GM21717 (cell line): ENCODE data around the gene MYO5C.

Experiments used
- ATAC-seq: cut with Tn5 transposase; IDR thresholded peaks from one replicate; pipeline ENCODE4 v1.9.1; 2021; ENCODE audit warnings: mild to moderate bottlenecking, moderate library complexity; ENCODE audit not compliant: unreplicated experiment

MYO5C gene

GRCh38 chr15:52295421-52296001 lies at the start of gene MYO5C:
Gene MYO5C, minus strand, starts transcription at chr15:52295804. Its CDS starts 168 bp downstream, at chr15:52295636.
- no peak for ATAC-seq

GRCh38 chr15:52344592-52344991 lies 49.0 kb upstream of the MYO5C start:
- ATAC-seq = no peak

- no peak for ATAC-seq
Observed at GRCh38 chr15:52343831-52344230, 48.2 kb upstream of the MYO5C start.

GRCh38 chr15:52340093-52340492 lies 44.5 kb upstream of the MYO5C start:
- no peak for ATAC-seq

GRCh38 chr15:52338891-52339290 lies 43.3 kb upstream of the MYO5C start:
- ATAC-seq = no peak

- ATAC-seq = no peak
Observed at GRCh38 chr15:52338058-52338457, 42.5 kb upstream of the MYO5C start.

GRCh38 chr15:52337198-52337853 lies 41.7 kb upstream of the MYO5C start:
- ATAC-seq = no peak

- ATAC-seq = no peak
Observed at GRCh38 chr15:52336529-52336928, 40.9 kb upstream of the MYO5C start.

- ATAC-seq = no peak
Observed at GRCh38 chr15:52334491-52335160, 39.0 kb upstream of the MYO5C start.

GRCh38 chr15:52331490-52332240 lies 36.1 kb upstream of the MYO5C start:
- ATAC-seq = peak; percentile 78

- no peak for ATAC-seq
Observed at GRCh38 chr15:52329987-52330386, 34.4 kb upstream of the MYO5C start.

- no peak for ATAC-seq
Observed at GRCh38 chr15:52329150-52329549, 33.5 kb upstream of the MYO5C start.

GRCh38 chr15:52328680-52329079 lies 33.1 kb upstream of the MYO5C start:
- ATAC-seq = no peak

- ATAC-seq = no peak
Observed at GRCh38 chr15:52326756-52327155, 31.2 kb upstream of the MYO5C start.

GRCh38 chr15:52324109-52324508 lies 28.5 kb upstream of the MYO5C start:
- no peak for ATAC-seq

GRCh38 chr15:52318729-52319500 lies 23.3 kb upstream of the MYO5C start:
- no peak for ATAC-seq

- ATAC-seq = no peak
Observed at GRCh38 chr15:52317688-52318087, 22.1 kb upstream of the MYO5C start.

- no peak for ATAC-seq
Observed at GRCh38 chr15:52317022-52317421, 21.4 kb upstream of the MYO5C start.

GRCh38 chr15:52309154-52309548 lies 13.5 kb upstream of the MYO5C start:
- ATAC-seq = peak; percentile 66

GRCh38 chr15:52308446-52309153 lies 13.0 kb upstream of the MYO5C start:
- peak; percentile 69 for ATAC-seq
